Left renal cortex interstitium (tissue), 4 donors: ENCODE data around the gene SLC22A15. TPM values are rescaled to one million over a fixed set of nuclear protein-coding genes. Genes with fewer than 3 reads are reported as not detected.
"Not testable (repeated sequence)": the region's sequence is repeated elsewhere in the genome, so short reads cannot be mapped to it uniquely, and the experiment has no call there.

Experiments
- DNase-seq, 4 donors: peaks; one replicate each; pipeline ENCODE4 v3.0.0-alpha.2; 2013; ENCODE audit warnings: low read depth in 4 of 4, low spot score in 2 of 4, missing footprints in 1 of 4
- polyA plus RNA-seq, 4 donors: library from polyadenylated mRNA; unstranded; fragments of 120-200 nt; gene quantifications; one replicate each; pipeline ENCODE4 v1.2.1, GENCODE V29; 2013; ENCODE audit not compliant: insufficient read length in 4 of 4

SLC22A15 gene
- polyA plus RNA-seq, 4 donors = 4.0 to 7.2 (median 6.1) TPM

DNA sequence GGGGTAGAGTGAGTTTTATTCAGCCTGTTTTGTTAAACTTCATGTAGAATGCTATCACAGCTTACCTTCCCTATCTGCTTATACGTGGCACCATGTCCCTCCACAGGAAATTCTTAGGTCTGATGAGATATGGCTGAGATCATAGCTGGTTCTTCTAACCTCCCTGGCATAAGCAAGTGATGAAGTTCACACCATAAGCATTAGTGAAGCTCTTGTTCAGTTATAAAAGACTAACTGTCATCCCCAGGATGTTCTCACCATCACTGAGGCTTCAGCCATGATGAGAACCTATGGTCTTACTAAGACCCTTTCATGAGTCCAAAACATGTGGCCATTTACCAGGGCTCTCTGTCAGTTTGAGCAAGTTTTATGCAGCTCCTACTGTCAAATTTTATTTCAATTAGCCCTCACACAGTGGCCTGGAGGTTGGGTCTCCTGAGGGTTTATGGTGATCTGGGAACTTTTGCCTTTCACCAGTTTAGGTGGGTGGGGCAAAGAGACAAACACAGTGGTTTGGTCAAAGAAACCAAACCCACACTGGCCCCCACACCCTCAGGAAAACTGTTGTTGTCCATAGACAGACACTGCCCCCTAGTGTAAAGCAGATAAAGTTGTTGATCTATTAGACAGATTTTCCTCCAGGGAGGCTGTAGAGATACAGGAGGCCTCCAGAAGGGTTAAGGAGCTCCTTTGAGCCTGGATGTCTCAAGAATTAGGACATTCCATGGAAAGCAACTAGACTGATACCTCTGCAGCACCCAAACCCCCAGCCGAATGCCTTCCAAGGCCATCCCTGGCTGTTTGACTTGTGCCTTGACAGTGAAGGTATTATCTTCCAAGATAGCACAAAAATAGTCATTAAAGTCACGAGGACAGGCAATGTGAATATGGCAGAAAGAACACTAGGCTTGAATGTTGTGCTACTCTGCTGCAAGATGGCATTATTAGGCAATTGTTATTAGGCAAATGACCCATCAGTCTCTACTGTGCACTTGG lies 5.0 kb downstream of the SLC22A15 start:
- DNase-seq = no peak

DNA sequence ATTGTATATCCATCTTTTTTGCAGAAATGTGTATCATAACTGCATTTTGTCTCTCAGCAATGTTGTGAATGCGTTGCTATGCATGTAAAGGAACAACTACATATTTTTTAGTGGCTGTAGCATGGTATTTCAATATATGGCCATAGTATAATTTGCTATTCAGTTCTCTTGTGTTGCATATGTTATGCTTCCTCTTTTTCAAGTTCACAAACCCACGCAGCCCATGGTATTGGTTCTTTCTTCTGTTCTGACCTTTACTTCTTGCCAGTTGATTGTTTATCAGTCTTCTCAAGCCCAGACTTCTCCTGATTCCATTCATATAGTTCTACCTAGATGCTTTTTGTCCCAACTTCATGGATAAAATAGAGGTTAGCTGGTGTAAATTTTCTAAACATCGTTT lies 6.1 kb downstream of the SLC22A15 start:
- DNase-seq = no peak

DNA sequence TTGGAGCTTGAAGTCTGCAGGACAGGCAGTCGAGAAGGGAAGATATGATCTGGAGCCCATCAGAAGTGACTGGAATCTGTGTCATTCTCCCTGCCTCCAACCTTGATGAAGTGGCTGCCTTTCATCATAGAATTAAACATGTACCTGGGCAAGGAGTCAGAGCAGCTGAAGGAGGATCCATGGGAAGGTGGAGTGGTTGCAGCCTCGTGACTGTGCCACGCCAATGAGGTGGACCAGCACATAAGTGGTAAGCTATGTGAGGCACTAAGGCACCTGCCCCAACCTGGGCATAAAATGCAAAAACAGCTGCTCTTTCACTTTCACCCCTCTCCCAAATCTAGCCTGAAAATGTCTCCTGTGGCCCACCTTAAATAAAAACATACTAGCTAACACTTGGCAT lies 7.3 kb downstream of the SLC22A15 start:
- no peak for DNase-seq

DNA sequence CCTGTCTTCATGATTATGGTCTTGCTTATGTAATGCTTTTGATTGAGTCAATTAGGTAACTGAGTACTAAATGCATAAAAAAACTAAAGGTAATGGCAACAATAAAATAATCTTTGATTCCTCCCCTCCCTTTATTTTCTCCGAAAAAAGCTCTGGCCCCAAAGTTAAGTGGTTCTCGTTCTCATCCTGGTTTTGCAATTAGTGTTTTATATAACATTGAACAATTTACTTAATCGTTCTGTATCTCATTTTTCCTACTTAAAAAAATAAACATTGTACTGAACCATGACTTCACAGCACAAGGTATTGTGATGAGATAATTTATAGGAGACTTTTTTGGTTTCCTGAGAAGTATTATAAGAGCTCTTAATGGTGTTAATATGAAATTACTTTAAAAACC lies 11.3 kb downstream of the SLC22A15 start:
- DNase-seq = no peak

DNA sequence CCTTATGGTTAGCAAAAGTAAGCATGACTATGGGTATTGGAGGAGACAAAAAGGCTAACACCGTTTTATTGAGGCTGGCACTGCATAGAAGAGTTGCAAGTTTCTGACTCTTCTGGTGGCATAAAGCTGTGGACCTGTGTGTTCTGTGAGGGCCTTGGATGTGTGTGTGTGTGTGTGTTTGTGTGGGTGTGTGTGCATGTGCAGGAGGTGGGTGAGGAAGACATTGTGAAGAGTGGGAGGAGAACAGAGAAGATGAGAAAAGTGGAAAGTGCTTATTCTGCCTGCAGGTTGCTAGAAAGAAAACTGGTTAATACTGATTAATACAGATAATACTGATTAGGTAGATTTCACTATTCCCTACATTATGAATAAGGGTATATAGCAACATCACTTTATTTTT lies 12.6 kb downstream of the SLC22A15 start:
- no peak for DNase-seq

DNA sequence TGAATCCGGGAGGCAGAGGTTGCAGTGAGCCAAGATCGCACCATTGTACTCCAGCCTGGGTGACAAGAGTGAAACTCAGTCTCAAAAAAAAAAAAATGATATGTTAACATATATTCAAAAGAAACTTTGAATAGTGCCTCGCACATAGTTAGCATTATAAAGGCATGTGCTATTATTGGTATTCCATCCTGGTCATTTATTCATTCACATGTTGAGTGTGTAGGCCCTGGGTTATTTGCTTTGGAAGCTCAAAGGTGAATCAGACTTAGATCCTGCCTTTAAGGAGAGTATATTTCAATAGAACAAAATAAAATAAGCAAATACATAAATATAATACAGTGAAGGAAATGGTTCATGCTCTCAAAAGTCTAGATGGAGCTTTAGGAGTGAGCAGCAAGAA lies 13.4 kb downstream of the SLC22A15 start:
- no peak for DNase-seq

DNA sequence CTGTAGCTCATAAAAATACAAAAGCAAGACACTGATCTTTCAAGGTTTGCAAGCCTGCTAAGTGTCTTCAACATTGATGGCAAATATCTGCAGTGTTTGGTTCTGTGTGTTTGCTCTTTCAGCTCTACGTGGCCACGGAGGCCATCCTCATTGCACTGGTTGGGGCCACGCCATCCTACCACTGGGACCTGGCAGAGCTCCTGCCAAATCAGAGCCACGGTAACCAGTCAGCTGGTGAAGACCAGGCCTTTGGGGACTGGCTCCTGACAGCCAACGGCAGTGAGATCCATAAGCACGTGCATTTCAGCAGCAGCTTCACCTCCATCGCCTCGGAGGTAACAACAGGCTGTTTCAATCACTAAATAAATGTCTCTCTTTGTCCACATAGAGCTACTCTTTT lies 15.6 kb downstream of the SLC22A15 start:
- no peak for DNase-seq

DNA sequence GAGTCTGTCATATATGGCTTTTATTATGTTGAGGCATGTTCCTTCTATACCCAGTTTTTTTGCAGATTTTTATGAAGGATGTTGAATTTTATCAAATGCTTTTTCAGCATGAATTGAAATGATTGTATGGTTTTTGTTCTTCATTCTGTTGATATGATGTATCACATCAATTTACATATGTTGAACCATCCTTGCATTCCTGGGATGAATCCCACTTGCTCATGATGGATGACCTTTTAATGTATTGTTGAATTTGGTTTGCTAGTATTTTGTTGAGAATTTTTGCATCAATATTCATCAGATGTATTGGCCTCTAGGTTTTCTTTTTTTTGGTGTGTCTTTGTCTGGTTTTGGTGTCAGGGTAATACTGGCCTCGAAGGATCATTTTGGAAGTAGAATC lies 21.6 kb downstream of the SLC22A15 start:
- not testable (repeated sequence) for DNase-seq

DNA sequence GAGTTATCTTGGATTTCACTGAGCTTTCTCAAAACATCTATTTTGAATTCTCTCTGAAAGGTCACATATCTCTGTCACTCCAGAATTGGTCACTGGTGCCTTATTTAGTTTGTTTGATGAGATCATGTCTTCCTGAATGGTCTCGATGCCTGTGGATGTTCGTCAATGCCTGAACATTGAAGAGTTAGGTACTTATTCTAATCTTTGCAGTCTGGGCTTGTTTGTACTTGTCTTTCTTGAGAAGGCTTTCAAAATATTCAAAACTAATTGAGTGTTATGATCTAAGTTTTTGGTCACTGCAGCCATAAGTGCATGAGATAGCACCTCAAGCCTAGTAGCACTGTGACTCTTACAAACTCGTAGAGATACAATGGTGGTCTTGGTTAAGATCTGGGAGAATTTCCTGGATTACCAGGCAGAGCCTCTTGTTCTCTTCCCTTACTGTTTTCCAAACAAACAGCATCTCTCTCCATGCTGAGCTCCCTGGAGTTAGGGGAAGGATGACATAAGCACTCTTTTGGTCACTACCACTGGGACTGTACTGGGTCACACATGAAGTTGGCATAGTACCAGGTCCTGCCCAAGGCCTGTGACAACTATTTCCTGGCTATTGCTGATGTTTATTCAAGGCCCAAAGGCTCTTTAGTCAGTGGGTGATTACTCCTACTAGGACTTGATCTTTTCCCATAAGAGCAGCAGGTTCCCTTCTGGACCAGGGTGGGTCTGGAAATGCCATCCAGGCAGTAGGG lies 25.6 kb downstream of the SLC22A15 start:
- no peak for DNase-seq

DNA sequence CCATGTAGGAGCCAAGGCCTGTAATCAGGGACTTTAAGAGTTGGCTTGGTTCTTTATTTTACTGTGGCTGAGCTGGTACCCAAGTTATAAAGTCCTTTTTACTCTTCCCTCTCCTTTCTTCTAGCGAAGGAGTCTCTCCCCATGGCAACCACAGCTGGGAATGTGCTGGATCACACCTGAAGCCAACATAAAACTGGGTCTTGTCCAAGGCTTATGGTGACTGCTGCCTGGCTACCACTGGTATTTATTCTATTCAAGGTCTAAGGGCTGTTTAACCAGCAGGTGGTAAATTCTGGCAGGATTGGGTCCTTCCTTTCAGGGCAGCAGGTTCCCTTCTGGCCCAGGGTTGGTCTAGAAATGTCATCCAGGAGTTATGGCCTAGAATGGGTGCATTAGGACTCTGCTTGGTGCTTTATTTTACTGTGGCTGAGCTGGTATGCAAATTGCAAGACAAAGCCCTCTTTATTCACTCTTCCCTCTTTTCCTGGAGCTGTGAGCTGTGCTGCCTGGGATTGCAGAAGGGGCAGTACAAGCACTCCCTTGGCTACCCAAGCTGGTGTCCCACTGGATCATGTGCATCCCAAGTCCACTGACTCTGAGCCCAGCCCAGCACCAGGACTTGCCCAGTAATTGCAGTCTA lies 26.6 kb downstream of the SLC22A15 start:
- DNase-seq = no peak

DNA sequence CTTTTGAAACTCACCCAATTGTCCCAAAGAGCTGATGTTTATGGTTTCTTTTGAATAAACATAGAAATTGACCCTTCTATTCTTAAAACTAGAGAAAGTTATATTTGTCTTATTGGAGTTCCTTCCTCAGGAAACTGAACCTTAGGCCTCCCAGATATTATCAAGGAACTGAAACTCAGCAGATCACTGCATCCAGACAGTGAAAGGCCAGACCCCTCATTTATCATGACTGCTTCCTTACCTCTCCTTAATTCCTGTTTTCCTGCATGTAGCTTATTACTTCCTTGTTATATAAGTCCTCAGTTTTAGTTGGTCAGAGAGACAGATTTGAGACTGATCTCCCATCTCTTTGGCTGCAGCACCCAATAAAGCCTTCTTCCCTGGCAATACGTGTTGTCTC lies 27.5 kb downstream of the SLC22A15 start:
- no peak for DNase-seq

DNA sequence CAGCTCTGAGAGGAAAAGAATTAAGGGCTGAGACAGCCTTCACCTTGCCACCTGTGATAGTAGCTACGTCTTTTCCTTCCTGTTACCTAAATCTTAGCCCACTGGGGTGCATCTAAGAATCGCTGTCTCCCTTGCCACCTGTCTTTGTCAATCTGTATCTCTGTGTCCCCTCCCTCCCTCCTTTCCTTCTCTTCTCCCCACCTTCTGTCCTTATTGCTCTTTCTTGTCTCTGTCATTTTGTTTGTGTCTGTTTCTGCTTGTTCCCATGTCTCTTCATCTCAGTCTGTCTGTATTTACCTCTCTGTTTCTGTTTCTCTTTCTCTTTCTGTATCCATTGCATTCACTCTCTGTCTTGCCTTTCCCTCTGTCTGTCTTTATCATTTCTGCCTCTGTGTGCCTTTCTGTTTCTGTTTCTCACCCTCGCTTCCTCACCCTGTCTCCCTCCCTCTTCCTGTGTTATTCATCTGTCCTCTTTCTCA lies 30.2 kb downstream of the SLC22A15 start:
- DNase-seq = no peak

DNA sequence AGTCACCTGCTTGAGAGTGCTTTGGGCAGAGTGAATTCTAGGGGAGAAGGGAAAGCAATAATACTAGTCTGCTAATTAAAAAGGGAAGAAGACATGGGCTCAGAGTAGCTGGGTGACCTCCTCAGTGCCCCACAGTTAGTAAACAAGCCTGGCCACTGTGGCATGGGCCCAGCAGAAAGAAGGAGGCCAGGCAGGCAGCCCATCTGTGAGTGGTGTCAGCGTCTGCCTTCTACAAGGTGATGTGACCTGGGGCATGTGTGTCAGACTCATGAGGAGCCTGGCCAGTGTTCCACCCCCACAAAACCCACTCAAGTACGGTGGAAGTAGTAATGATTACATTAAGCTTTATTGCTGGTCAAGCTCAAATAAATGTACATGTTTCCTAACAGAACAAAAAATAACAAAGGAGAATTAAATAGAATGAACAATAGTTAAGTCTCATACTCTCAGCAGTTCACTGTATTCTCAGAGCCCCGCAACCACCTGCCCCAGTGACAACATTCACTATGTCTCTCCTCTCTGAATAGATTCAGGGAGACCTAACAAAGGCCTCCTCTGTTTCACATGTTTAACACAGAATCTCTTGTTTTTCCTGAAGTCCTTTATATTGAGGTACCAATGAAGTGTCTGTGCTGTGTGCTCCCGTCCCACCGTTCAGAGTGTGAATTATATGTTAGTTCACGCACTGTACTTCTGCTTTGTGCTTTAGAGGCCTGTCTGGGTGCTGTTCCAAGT lies 32.5 kb downstream of the SLC22A15 start:
- no peak for DNase-seq

DNA sequence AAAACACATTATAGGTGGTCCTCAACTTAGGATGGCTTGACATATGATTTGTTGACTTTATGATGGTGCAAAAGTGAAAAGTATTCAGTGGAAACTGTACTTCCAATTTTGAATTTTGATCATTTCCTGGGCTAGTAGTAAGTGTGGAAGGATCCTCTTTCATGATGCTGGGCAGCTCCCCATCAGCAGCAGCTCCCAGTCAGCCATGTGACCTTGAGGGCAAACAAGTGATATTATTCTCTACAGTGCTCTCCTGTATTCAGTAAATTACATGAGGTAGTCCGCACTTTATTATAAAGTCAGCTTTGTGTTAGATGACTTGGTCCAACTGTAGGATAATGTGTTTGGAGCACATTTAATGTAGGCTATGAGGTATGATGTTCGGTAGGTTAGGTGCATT lies 36.4 kb downstream of the SLC22A15 start:
- no peak for DNase-seq

DNA sequence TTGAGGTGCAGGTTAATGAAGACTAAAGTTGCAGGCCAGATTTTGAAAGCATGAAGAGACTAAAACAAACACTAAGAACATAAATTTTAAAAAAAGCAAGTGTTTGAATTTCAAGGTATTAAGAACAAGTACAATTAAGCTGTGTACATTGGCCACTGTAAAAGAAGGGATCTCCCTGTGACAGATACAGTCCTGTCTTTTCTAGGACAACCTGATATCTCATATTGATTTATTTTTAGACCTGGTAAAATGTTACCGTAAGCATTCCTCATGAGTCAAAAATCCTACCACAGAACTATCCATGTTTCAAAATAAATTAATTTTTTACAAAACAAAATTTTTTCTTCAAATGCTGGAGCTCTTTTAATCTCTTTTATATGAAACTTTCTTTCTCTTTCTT lies 39.4 kb downstream of the SLC22A15 start:
- DNase-seq = no peak

DNA sequence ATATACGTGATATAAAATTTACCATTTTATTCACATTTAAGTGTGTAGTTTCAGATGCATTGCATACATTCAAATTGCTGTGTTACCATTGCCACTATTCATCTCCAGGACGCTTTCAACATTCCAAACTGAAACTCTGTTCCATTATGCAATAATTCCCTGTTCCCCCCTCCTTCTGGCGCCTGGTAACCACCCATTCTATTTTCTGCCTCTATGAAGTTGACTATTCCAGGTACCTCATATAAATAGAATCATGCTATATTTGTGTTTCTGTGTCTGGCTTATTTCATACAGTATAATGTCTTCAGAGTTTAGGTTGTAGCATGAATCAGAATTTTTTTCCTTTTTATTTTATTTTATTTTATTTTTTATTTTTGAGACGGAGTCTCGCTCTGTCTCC lies 41.7 kb downstream of the SLC22A15 start:
- DNase-seq = no peak

DNA sequence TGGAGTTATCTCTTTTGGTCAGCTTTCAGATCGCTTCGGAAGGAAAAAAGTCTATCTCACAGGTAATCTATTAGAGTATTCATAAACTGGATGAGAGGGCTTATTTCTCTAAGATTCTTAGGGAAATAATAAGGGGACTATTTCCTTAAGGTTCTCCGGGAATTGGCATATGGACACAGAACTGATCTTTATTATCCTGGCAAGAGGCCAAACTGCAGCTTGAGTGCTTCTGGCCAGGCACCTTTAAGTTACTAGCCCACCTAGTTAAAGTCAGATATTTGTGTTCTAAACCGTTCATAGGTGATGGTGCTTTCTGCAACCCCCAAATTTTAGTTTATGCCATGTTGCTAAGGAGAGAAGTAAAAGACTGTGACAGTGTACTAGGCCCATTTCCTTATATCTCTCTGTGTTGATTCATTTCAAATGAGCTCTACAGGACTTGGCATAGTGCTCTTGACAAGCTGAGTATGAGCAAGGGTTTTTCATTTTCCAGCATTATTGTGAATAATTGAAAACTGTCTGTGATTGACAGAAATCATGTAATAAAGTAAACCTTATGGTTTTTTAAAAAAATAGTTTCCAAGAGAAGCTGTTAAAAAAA lies 43.4 kb downstream of the SLC22A15 start:
- DNase-seq = no peak

DNA sequence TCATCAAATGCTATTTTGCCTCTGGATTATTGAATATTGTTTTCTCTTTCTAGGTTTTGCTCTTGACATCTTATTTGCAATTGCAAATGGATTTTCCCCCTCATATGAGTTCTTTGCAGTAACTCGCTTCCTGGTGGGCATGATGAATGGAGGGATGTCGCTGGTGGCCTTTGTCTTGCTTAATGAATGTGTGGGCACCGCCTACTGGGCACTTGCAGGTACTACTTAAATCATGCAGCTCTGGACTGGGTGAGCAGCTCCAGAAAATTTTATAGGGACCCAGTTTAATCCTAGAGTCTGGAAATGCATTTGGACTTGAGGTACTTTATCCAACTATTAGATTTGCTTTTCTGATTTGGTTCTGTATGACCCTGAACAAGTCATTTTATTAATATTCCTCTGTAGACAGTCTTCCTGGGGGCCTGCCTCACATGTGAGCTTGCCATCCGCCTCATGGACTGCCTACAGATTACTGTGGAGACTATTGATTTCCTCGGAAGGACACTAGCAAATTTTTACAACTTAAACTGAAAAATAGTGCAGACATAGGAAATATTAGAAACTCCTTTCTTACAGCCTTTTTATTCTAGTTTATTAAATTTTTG lies 44.5 kb downstream of the SLC22A15 start:
- peak; percentile 1 to 17 (median 10) for DNase-seq

DNA sequence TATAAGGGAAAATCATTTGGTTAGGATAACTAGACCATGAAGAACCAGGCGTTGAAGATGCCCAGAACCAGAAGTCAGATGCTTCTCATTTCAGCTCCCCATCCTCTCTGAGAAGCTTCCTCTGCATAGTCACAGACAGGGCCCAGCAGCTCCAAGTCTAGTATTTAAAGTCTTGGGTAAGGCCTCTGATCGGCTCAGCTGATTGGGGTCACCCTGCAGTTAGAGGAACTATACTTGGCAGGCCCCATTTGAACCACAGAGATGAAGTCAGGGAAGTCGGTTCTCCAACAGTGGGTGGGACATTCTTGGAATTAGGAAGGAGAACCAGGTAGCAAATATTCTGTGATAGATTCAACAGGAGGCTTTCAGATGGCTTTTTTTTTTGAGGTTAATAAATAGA lies 48.3 kb downstream of the SLC22A15 start:
- DNase-seq = no peak

DNA sequence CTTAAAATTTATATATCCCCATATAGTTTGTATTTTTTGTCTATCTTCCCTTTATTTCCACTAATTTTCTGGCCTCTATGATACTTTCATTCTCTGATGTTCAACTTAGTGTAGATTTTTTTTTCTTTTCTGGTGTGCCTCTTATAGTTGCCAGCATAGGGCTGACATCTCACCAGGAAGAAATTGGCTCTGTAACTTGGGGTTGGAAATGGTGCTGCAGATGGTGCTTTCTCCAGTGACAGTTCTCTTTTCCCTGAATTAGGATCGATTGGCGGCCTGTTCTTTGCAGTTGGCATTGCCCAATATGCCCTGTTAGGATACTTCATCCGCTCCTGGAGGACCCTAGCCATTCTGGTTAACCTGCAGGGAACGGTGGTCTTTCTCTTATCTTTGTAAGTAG lies 50.3 kb downstream of the SLC22A15 start:
- DNase-seq = no peak
